Measurements from ENCODE around the gene SLCO2A1. TPM values are rescaled to one million over a fixed set of nuclear protein-coding genes. Genes with fewer than 3 reads are reported as not detected.
A peak's percentile ranks its signal among the peaks of the same experiment; 100 is the strongest.

SLCO2A1 gene
- 0.52 TPM for total RNA-seq

- Histone ChIP-seq H3K36me3 (ENCODE audit: control insufficient read depth in 3 of 3, insufficient read depth in 3 of 3, low read length in 3 of 3) (no peaks in the 10 kb centered on the region), H3K4me1 (ENCODE audit: control insufficient read depth in 3 of 3, insufficient read depth in 3 of 3, low read length in 3 of 3) (peaks cover 8 to 11% (median 10%) of the 10 kb centered on the region in 3 donors), H3K27ac (ENCODE audit: low read depth, low read length) (no peak within 1 kb of the TSS), H3K9me3 (ENCODE audit: control insufficient read depth in 3 of 3, low read length in 3 of 3) (no peaks in the 10 kb centered on the region), H3K4me3 (ENCODE audit: low read length in 3 of 3) (peak within 1 kb of the TSS; percentile 62 to 67 (median 65)), H3K9ac (ENCODE audit: low read depth in 1 of 3, low read length in 3 of 3) (peak within 1 kb of the TSS in 2 of 3 donors; percentile 45 to 57), H3K27me3 (ENCODE audit: control insufficient read depth in 3 of 3, insufficient read depth in 3 of 3, low read length in 3 of 3) (peaks cover 11 to 24% (median 16%) of the 10 kb centered on the region in 3 donors)
These were observed at the start of gene SLCO2A1 for GRCh38 chr3:134029734-134030378. TSS of gene SLCO2A1 (minus strand) at chr3:134029925. CDS start at chr3:134029802, 123 bp downstream.

GRCh38 chr3:134079111-134079547, 49.4 kb upstream of the SLCO2A1 start:
- no peaks in the 10 kb centered on the region for H3K36me3 ChIP-seq (ENCODE audit: control insufficient read depth in 3 of 3, insufficient read depth in 3 of 3, low read length in 3 of 3)
- H3K27me3 ChIP-seq (ENCODE audit: control insufficient read depth in 3 of 3, insufficient read depth in 3 of 3, low read length in 3 of 3) = peaks cover 0 to 3% (median 0%) of the 10 kb centered on the region in 3 donors
- H3K27ac ChIP-seq (ENCODE audit: low read depth, low read length) = no peak overlapping the region
- H3K9me3 ChIP-seq (ENCODE audit: control insufficient read depth in 3 of 3, low read length in 3 of 3) = peaks cover 3 to 8% (median 4%) of the 10 kb centered on the region in 3 donors
- no peak overlapping the region for H3K4me3 ChIP-seq (ENCODE audit: low read length in 3 of 3)
- no peak overlapping the region for H3K9ac ChIP-seq (ENCODE audit: low read depth in 1 of 3, low read length in 3 of 3)
- no peaks in the 10 kb centered on the region for H3K4me1 ChIP-seq (ENCODE audit: control insufficient read depth in 3 of 3, insufficient read depth in 3 of 3, low read length in 3 of 3)

- Histone ChIP-seq H3K27me3 (ENCODE audit: control insufficient read depth in 3 of 3, insufficient read depth in 3 of 3, low read length in 3 of 3) (peaks cover 0 to 6% (median 0%) of the 10 kb centered on the region in 3 donors), H3K9ac (ENCODE audit: low read depth in 1 of 3, low read length in 3 of 3) (no peak overlapping the region), H3K9me3 (ENCODE audit: control insufficient read depth in 3 of 3, low read length in 3 of 3) (peaks cover 3 to 8% (median 4%) of the 10 kb centered on the region in 3 donors), H3K27ac (ENCODE audit: low read depth, low read length) (no peak overlapping the region), H3K4me3 (ENCODE audit: low read length in 3 of 3) (no peak overlapping the region), H3K36me3 (ENCODE audit: control insufficient read depth in 3 of 3, insufficient read depth in 3 of 3, low read length in 3 of 3) (no peaks in the 10 kb centered on the region), H3K4me1 (ENCODE audit: control insufficient read depth in 3 of 3, insufficient read depth in 3 of 3, low read length in 3 of 3) (no peaks in the 10 kb centered on the region)
These were observed 48.6 kb upstream of the SLCO2A1 start for GRCh38 chr3:134078169-134078831.

GRCh38 chr3:134077649-134078161, 48.0 kb upstream of the SLCO2A1 start:
- H3K4me1 ChIP-seq (ENCODE audit: control insufficient read depth in 3 of 3, insufficient read depth in 3 of 3, low read length in 3 of 3) = no peaks in the 10 kb centered on the region
- H3K9me3 ChIP-seq (ENCODE audit: control insufficient read depth in 3 of 3, low read length in 3 of 3) = peaks cover 3 to 8% (median 4%) of the 10 kb centered on the region in 3 donors
- H3K36me3 ChIP-seq (ENCODE audit: control insufficient read depth in 3 of 3, insufficient read depth in 3 of 3, low read length in 3 of 3) = no peaks in the 10 kb centered on the region

GRCh38 chr3:134076851-134077250, 47.1 kb upstream of the SLCO2A1 start:
- no peak overlapping the region for H3K9ac ChIP-seq (ENCODE audit: low read depth in 1 of 3, low read length in 3 of 3)
- peaks cover 3 to 8% (median 4%) of the 10 kb centered on the region in 3 donors for H3K9me3 ChIP-seq (ENCODE audit: control insufficient read depth in 3 of 3, low read length in 3 of 3)
- H3K27me3 ChIP-seq (ENCODE audit: control insufficient read depth in 3 of 3, insufficient read depth in 3 of 3, low read length in 3 of 3) = peaks cover 0 to 6% (median 3%) of the 10 kb centered on the region in 3 donors
- H3K36me3 ChIP-seq (ENCODE audit: control insufficient read depth in 3 of 3, insufficient read depth in 3 of 3, low read length in 3 of 3) = no peaks in the 10 kb centered on the region
- H3K4me3 ChIP-seq (ENCODE audit: low read length in 3 of 3) = no peak overlapping the region
- H3K4me1 ChIP-seq (ENCODE audit: control insufficient read depth in 3 of 3, insufficient read depth in 3 of 3, low read length in 3 of 3) = no peaks in the 10 kb centered on the region
- H3K27ac ChIP-seq (ENCODE audit: low read depth, low read length) = no peak overlapping the region

More at GRCh38 chr3:134077649-134078161, 48.0 kb upstream of the SLCO2A1 start:
- Histone ChIP-seq H3K27ac (ENCODE audit: low read depth, low read length) (no peak overlapping the region), H3K4me3 (ENCODE audit: low read length in 3 of 3) (no peak overlapping the region), H3K9ac (ENCODE audit: low read depth in 1 of 3, low read length in 3 of 3) (no peak overlapping the region), H3K27me3 (ENCODE audit: control insufficient read depth in 3 of 3, insufficient read depth in 3 of 3, low read length in 3 of 3) (peaks cover 0 to 6% (median 3%) of the 10 kb centered on the region in 3 donors)

GRCh38 chr3:134075846-134076245, 46.1 kb upstream of the SLCO2A1 start:
- Histone ChIP-seq H3K4me1 (ENCODE audit: control insufficient read depth in 3 of 3, insufficient read depth in 3 of 3, low read length in 3 of 3) (peaks cover 0 to 6% (median 3%) of the 10 kb centered on the region in 3 donors), H3K4me3 (ENCODE audit: low read length in 3 of 3) (no peak overlapping the region), H3K9ac (ENCODE audit: low read depth in 1 of 3, low read length in 3 of 3) (no peak overlapping the region), H3K36me3 (ENCODE audit: control insufficient read depth in 3 of 3, insufficient read depth in 3 of 3, low read length in 3 of 3) (no peaks in the 10 kb centered on the region), H3K27me3 (ENCODE audit: control insufficient read depth in 3 of 3, insufficient read depth in 3 of 3, low read length in 3 of 3) (peaks cover 0 to 6% (median 3%) of the 10 kb centered on the region in 3 donors), H3K9me3 (ENCODE audit: control insufficient read depth in 3 of 3, low read length in 3 of 3) (peaks cover 0 to 3% (median 2%) of the 10 kb centered on the region in 3 donors), H3K27ac (ENCODE audit: low read depth, low read length) (no peak overlapping the region)

GRCh38 chr3:134075568-134075825, 45.8 kb upstream of the SLCO2A1 start:
- no peak overlapping the region for H3K4me3 ChIP-seq (ENCODE audit: low read length in 3 of 3)
- peaks cover 0 to 6% (median 3%) of the 10 kb centered on the region in 3 donors for H3K4me1 ChIP-seq (ENCODE audit: control insufficient read depth in 3 of 3, insufficient read depth in 3 of 3, low read length in 3 of 3)
- peaks cover 0 to 6% (median 3%) of the 10 kb centered on the region in 3 donors for H3K27me3 ChIP-seq (ENCODE audit: control insufficient read depth in 3 of 3, insufficient read depth in 3 of 3, low read length in 3 of 3)
- peaks cover 0 to 3% (median 0%) of the 10 kb centered on the region in 3 donors for H3K9me3 ChIP-seq (ENCODE audit: control insufficient read depth in 3 of 3, low read length in 3 of 3)
- no peak overlapping the region for H3K27ac ChIP-seq (ENCODE audit: low read depth, low read length)
- no peak overlapping the region for H3K9ac ChIP-seq (ENCODE audit: low read depth in 1 of 3, low read length in 3 of 3)
- H3K36me3 ChIP-seq (ENCODE audit: control insufficient read depth in 3 of 3, insufficient read depth in 3 of 3, low read length in 3 of 3) = no peaks in the 10 kb centered on the region

GRCh38 chr3:134074790-134075567, 45.3 kb upstream of the SLCO2A1 start:
- H3K36me3 ChIP-seq (ENCODE audit: control insufficient read depth in 3 of 3, insufficient read depth in 3 of 3, low read length in 3 of 3) = no peaks in the 10 kb centered on the region
- no peak overlapping the region for H3K4me3 ChIP-seq (ENCODE audit: low read length in 3 of 3)
- H3K27me3 ChIP-seq (ENCODE audit: control insufficient read depth in 3 of 3, insufficient read depth in 3 of 3, low read length in 3 of 3) = peaks cover 0 to 6% (median 3%) of the 10 kb centered on the region in 3 donors
- H3K27ac ChIP-seq (ENCODE audit: low read depth, low read length) = no peak overlapping the region
- H3K9me3 ChIP-seq (ENCODE audit: control insufficient read depth in 3 of 3, low read length in 3 of 3) = peaks cover 0 to 3% (median 0%) of the 10 kb centered on the region in 3 donors
- H3K9ac ChIP-seq (ENCODE audit: low read depth in 1 of 3, low read length in 3 of 3) = no peak overlapping the region
- H3K4me1 ChIP-seq (ENCODE audit: control insufficient read depth in 3 of 3, insufficient read depth in 3 of 3, low read length in 3 of 3) = peaks cover 0 to 6% (median 3%) of the 10 kb centered on the region in 3 donors

- peaks cover 0 to 6% (median 3%) of the 10 kb centered on the region in 3 donors for H3K4me1 ChIP-seq (ENCODE audit: control insufficient read depth in 3 of 3, insufficient read depth in 3 of 3, low read length in 3 of 3)
- peaks cover 0 to 1% (median 0%) of the 10 kb centered on the region in 3 donors for H3K9me3 ChIP-seq (ENCODE audit: control insufficient read depth in 3 of 3, low read length in 3 of 3)
- no peak overlapping the region for H3K9ac ChIP-seq (ENCODE audit: low read depth in 1 of 3, low read length in 3 of 3)
- H3K4me3 ChIP-seq (ENCODE audit: low read length in 3 of 3) = no peak overlapping the region
- H3K27me3 ChIP-seq (ENCODE audit: control insufficient read depth in 3 of 3, insufficient read depth in 3 of 3, low read length in 3 of 3) = peaks cover 0 to 6% (median 3%) of the 10 kb centered on the region in 3 donors
- no peaks in the 10 kb centered on the region for H3K36me3 ChIP-seq (ENCODE audit: control insufficient read depth in 3 of 3, insufficient read depth in 3 of 3, low read length in 3 of 3)
- H3K27ac ChIP-seq (ENCODE audit: low read depth, low read length) = no peak overlapping the region
These were observed 44.5 kb upstream of the SLCO2A1 start for GRCh38 chr3:134074001-134074789.
